Mesenchymal stem cell (in vitro differentiated cells and primary cell): Measurements from ENCODE around the gene CCND1.

Source experiments
- DNase-seq: peaks from one replicate; pipeline ENCODE4 v3.0.0-alpha.2; 2013
- H2AFZ ChIP-seq: one replicate; pipeline ENCODE4 v1.6.1; 2013; ENCODE audit warnings: low read depth, mild to moderate bottlenecking, control low read depth, inconsistent platforms, low read length, moderate library complexity
- H2AK5ac ChIP-seq: 2 replicates; pipeline ENCODE4 v1.6.1; 2013; ENCODE audit warnings: low read length, moderate library complexity, mild to moderate bottlenecking, inconsistent platforms; ENCODE audit not compliant: severe bottlenecking
- H2BK120ac ChIP-seq: one replicate; pipeline ENCODE4 v1.6.1; 2013; ENCODE audit warnings: low read depth, mild to moderate bottlenecking, inconsistent platforms, low read length, moderate library complexity
- H2BK12ac ChIP-seq, 2 experiments: one replicate each; pipeline ENCODE4 v1.6.1; 2013; ENCODE audit warnings: inconsistent platforms in 2 of 2, low read length in 2 of 2, mild to moderate bottlenecking in 2 of 2, moderate library complexity in 2 of 2, control low read depth in 1 of 2
- H2BK15ac ChIP-seq: one replicate; pipeline ENCODE4 v1.6.1; 2013; ENCODE audit warnings: mild to moderate bottlenecking, low read depth, inconsistent platforms; ENCODE audit not compliant: poor library complexity, severe bottlenecking
- H2BK5ac ChIP-seq: 2 replicates; pipeline ENCODE4 v1.6.1; 2013; ENCODE audit warnings: low read depth, mild to moderate bottlenecking, low read length, control low read depth, inconsistent platforms; ENCODE audit not compliant: poor library complexity, severe bottlenecking
- H3K14ac ChIP-seq, 2 experiments: one replicate each; pipeline ENCODE4 v1.6.1; 2013; ENCODE audit warnings: inconsistent platforms in 2 of 2, low read length in 2 of 2, control low read depth in 1 of 2, mild to moderate bottlenecking in 1 of 2, moderate library complexity in 1 of 2
- H3K18ac ChIP-seq, 2 experiments: one replicate each; pipeline ENCODE4 v1.6.1; 2013; ENCODE audit warnings: inconsistent platforms in 2 of 2, low read length in 2 of 2, control low read depth in 1 of 2, low read depth in 1 of 2, mild to moderate bottlenecking in 1 of 2
- H3K23ac ChIP-seq, 2 experiments: one replicate each; pipeline ENCODE4 v1.6.1; 2013; ENCODE audit warnings: inconsistent platforms in 2 of 2, low read length in 2 of 2, mild to moderate bottlenecking in 2 of 2, moderate library complexity in 2 of 2, control low read depth in 1 of 2
- H3K27ac ChIP-seq: 2 replicates; pipeline ENCODE4 v1.5.1; 2013; ENCODE audit warnings: mild to moderate bottlenecking, moderate library complexity, low read length, control low read depth, inconsistent platforms; ENCODE audit not compliant: poor library complexity, severe bottlenecking
- H3K27me3 ChIP-seq, 2 experiments: 2 replicates each; pipeline versions ENCODE4 v1.6.1 to v1.7.0; 2013; ENCODE audit warnings: low read length in 2 of 2, mild to moderate bottlenecking in 2 of 2, moderate library complexity in 2 of 2, control low read depth in 1 of 2, inconsistent platforms in 1 of 2; ENCODE audit not compliant: control insufficient read depth in 1 of 2, insufficient read depth in 1 of 2
- H3K36me3 ChIP-seq, 2 experiments: 2 replicates each; pipeline versions ENCODE4 v1.6.1 to v1.7.0; 2013; ENCODE audit warnings: low read length in 2 of 2, control low read depth in 1 of 2, inconsistent platforms in 1 of 2, low read depth in 1 of 2, mild to moderate bottlenecking in 1 of 2; ENCODE audit not compliant: insufficient read depth in 2 of 2, control insufficient read depth in 1 of 2
- H3K4ac ChIP-seq, 2 experiments: one replicate each; pipeline ENCODE4 v1.6.1; 2013; ENCODE audit warnings: inconsistent platforms in 2 of 2, low read length in 2 of 2, mild to moderate bottlenecking in 2 of 2, moderate library complexity in 2 of 2, control low read depth in 1 of 2, low read depth in 1 of 2
- H3K4me1 ChIP-seq: 2 replicates; pipeline ENCODE4 v1.6.1; 2013; ENCODE audit warnings: low read depth, low read length, control low read depth; ENCODE audit not compliant: control insufficient read depth, insufficient read depth
- H3K4me2 ChIP-seq: 2 replicates; pipeline ENCODE4 v1.6.1; 2013; ENCODE audit warnings: low read length, mild to moderate bottlenecking, inconsistent platforms; ENCODE audit not compliant: poor library complexity, severe bottlenecking
- H3K4me3 ChIP-seq, 2 experiments: 2 replicates each; pipeline versions ENCODE4 v1.5.1 to v1.7.0; 2013; ENCODE audit warnings: low read length in 2 of 2, mild to moderate bottlenecking in 2 of 2, control low read depth in 1 of 2, low read depth in 1 of 2; ENCODE audit not compliant: insufficient read depth in 1 of 2
- H3K79me1 ChIP-seq: replicated peaks from 2 replicates; pipeline ENCODE4 v1.6.1; 2013; ENCODE audit warnings: mild to moderate bottlenecking, control low read depth, low read length, inconsistent platforms; ENCODE audit not compliant: poor library complexity, severe bottlenecking
- H3K9ac ChIP-seq: 2 replicates; pipeline ENCODE4 v1.7.0; 2013; ENCODE audit warnings: mild to moderate bottlenecking, low read length, moderate library complexity
- H3K9me3 ChIP-seq: 2 replicates; pipeline ENCODE4 v1.7.0; 2013; ENCODE audit warnings: mild to moderate bottlenecking, low read length; ENCODE audit not compliant: control insufficient read depth
- H4K8ac ChIP-seq: one replicate; pipeline ENCODE4 v1.6.1; 2013; ENCODE audit warnings: inconsistent platforms, mild to moderate bottlenecking, low read length, moderate library complexity
- H4K91ac ChIP-seq: one replicate; pipeline ENCODE4 v1.6.1; 2013; ENCODE audit warnings: mild to moderate bottlenecking, low read length, inconsistent platforms
- WGBS: methylation state at CpG from one replicate; pipeline ENCODE4 v1.1.7; 2013; ENCODE audit warnings: mixed read lengths; 5-methylcytosine and 5-hydroxymethylcytosine counted together

CCND1 gene

DNA sequence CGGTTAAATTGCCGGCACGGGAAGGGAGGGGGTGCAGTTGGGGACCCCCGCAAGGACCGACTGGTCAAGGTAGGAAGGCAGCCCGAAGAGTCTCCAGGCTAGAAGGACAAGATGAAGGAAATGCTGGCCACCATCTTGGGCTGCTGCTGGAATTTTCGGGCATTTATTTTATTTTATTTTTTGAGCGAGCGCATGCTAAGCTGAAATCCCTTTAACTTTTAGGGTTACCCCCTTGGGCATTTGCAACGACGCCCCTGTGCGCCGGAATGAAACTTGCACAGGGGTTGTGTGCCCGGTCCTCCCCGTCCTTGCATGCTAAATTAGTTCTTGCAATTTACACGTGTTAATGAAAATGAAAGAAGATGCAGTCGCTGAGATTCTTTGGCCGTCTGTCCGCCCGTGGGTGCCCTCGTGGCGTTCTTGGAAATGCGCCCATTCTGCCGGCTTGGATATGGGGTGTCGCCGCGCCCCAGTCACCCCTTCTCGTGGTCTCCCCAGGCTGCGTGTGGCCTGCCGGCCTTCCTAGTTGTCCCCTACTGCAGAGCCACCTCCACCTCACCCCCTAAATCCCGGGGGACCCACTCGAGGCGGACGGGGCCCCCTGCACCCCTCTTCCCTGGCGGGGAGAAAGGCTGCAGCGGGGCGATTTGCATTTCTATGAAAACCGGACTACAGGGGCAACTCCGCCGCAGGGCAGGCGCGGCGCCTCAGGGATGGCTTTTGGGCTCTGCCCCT, 529 bp upstream of the CCND1 start:
- H3K23ac ChIP-seq, result peak overlapping the region in 1 of 2 experiments; percentile 97
- peak overlapping the region; percentile 92 for H2BK120ac ChIP-seq
- H3K18ac ChIP-seq, result peak overlapping the region; percentile 95 to 100
- peak overlapping the region; percentile 76 to 99 for H3K4me3 ChIP-seq
- peaks cover 20 to 21% of the 10 kb centered on the region in 2 experiments for H3K36me3 ChIP-seq
- H2AFZ ChIP-seq, result no peak overlapping the region
- peak; percentile 73 for DNase-seq
- H2AK5ac ChIP-seq, result peak overlapping the region; percentile 31
- peak overlapping the region; percentile 44 to 98 for H3K14ac ChIP-seq
- H3K4ac ChIP-seq, result peak overlapping the region; percentile 97 to 99
- peak overlapping the region; percentile 80 for H2BK5ac ChIP-seq
- WGBS, result under 1% methylated on average over 41 of the region's 43 CpGs
- peaks cover 51% of the 10 kb centered on the region for H3K4me1 ChIP-seq
- H2BK12ac ChIP-seq, result peak overlapping the region; percentile 75 to 89
- H4K91ac ChIP-seq, result peak overlapping the region; percentile 92
- H3K4me2 ChIP-seq, result peak overlapping the region; percentile 66
- no peaks in the 10 kb centered on the region for H3K9me3 ChIP-seq
- H4K8ac ChIP-seq, result peak overlapping the region; percentile 94
- peak overlapping the region; percentile 97 for H3K9ac ChIP-seq
- H3K27me3 ChIP-seq, result no peaks in the 10 kb centered on the region
- H3K27ac ChIP-seq, result peak overlapping the region; percentile 93
- H3K79me1 ChIP-seq, result peaks cover 6% of the 10 kb centered on the region
- H2BK15ac ChIP-seq, result peak overlapping the region; percentile 96

DNA sequence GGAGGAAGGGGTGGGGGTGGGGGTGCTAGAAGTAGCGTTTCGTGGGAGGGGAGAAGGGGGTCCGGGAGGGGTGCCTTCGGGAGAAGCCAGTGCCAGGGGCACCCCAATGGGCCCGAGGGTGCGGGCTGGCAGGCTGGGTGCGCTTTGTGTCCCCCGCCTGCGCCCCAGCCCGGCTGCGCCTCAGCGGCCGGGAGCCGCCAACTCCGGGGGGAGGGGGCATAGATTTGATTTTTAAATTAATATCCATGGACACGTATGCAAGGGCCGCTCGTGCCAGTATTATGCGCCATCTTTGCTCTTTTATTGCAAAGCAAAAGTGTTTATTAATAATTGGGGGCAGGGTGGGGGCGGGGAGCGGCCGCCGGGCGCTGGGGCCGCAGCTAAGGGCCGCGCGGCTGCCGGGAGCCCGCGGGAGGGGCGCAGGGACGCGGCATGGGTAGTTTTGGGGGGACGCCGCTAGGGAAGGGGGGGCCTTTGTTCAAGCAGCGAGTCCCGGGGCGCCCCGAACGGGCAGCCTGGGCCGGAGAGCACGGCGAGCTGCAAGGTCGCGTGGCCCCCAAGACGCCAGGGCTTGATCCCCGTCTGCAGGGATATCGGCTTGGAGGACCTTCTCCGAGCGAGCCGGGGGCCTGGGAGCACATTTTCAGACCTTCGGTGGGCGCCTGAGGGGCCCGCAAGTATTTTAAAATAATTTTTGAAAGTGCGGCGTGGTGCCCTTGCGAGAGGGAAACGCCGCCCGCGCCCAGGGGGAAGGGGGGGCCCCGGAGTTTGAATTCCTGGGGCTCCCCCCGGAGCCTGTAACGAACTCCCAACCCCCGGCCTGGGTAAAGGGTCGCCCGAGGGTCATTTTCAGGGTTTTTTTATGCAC, 959 bp downstream of the CCND1 start:
- peak overlapping the region; percentile 100 for H3K9ac ChIP-seq
- peak overlapping the region; percentile 76 to 80 for H3K4ac ChIP-seq
- no peak for DNase-seq
- H4K8ac ChIP-seq, result peak overlapping the region; percentile 98
- H3K9me3 ChIP-seq, result no peaks in the 10 kb centered on the region
- H2AK5ac ChIP-seq, result peak overlapping the region; percentile 77
- H2BK12ac ChIP-seq, result no peak overlapping the region
- H2BK15ac ChIP-seq, result peak overlapping the region; percentile 92
- H3K18ac ChIP-seq, result peak overlapping the region; percentile 93 to 98
- under 1% methylated on average over 62 of the region's 68 CpGs for WGBS
- peaks cover 35 to 36% of the 10 kb centered on the region in 2 experiments for H3K36me3 ChIP-seq
- H3K79me1 ChIP-seq, result peaks cover 14% of the 10 kb centered on the region
- H3K14ac ChIP-seq, result peak overlapping the region; percentile 72 to 83
- H3K4me3 ChIP-seq, result peak overlapping the region; percentile 76 to 99
- H3K27me3 ChIP-seq, result no peaks in the 10 kb centered on the region
- H3K23ac ChIP-seq, result peak overlapping the region; percentile 64 to 99
- H3K27ac ChIP-seq, result peak overlapping the region; percentile 74
- peak overlapping the region; percentile 88 for H4K91ac ChIP-seq
- H2BK120ac ChIP-seq, result peak overlapping the region; percentile 97
- H2AFZ ChIP-seq, result no peak overlapping the region
- H3K4me1 ChIP-seq, result peaks cover 47% of the 10 kb centered on the region
- H2BK5ac ChIP-seq, result peak overlapping the region; percentile 91
- H3K4me2 ChIP-seq, result peak overlapping the region; percentile 87

DNA sequence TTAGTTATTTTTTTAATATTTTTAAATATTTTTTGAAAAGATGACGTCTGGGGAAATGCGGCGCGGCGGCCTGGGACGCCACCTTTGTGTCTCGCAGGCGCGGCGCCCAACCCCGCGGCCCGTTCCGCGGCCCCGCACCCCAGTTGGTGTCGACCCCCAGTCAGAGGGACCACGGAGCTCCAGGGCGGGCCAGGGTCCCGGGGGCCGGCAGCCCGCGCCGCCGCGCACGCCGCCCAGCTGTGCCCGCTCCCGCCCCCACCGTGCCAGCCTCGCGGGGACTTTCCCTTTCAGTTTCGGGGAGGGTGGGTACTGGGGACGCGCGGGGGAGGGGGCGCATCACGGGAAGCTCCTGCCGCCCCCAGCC, 1.6 kb downstream of the CCND1 start:
- Histone ChIP-seq H2BK15ac (peak overlapping the region; percentile 57), H3K9ac (peak overlapping the region; percentile 100), H3K4me1 (peaks cover 40% of the 10 kb centered on the region), H2BK120ac (peak overlapping the region; percentile 92), H3K36me3 (peaks cover 41 to 42% of the 10 kb centered on the region in 2 experiments), H3K23ac (peak overlapping the region in 1 of 2 experiments; percentile 89), H3K4me3 (peak overlapping the region; percentile 76 to 99), H4K91ac (peak overlapping the region; percentile 41), H3K79me1 (peaks cover 14% of the 10 kb centered on the region), H3K9me3 (no peaks in the 10 kb centered on the region), H3K4me2 (peak overlapping the region; percentile 87), H2AK5ac (no peak overlapping the region), H4K8ac (peak overlapping the region; percentile 47), H3K14ac (peak overlapping the region in 1 of 2 experiments; percentile 92), H3K18ac (peak overlapping the region; percentile 88 to 95), H2BK5ac (peak overlapping the region; percentile 91), H3K27me3 (no peaks in the 10 kb centered on the region), H2BK12ac (peak overlapping the region in 1 of 2 experiments; percentile 73), H2AFZ (no peak overlapping the region), H3K27ac (peak overlapping the region; percentile 74), H3K4ac (peak overlapping the region; percentile 47 to 71)
- under 1% methylated on average over 40 of the region's 40 CpGs for WGBS
- DNase-seq, result no peak
